Gastrocnemius medialis (tissue), 4 donors: ENCODE results near the gene DDTL. TPM values are rescaled to one million over a fixed set of nuclear protein-coding genes. Genes with fewer than 3 reads are reported as not detected.
"Not testable (repeated sequence)": the region's sequence is repeated elsewhere in the genome, so short reads cannot be mapped to it uniquely, and the experiment has no call there.

Experiments
- ATAC-seq, 2 donors: fragments of 150-250 bp; one replicate each; pipeline ENCODE4 v1.9.1; 2016
- DNase-seq, 2 donors: peaks; one replicate each; pipeline ENCODE4 v3.0.0-alpha.2; 2019
- H3K27ac ChIP-seq, 4 donors: fragments of 200-600 bp; sonication (generic); 1 replicate in 1 of 4; 2 replicates in 3 of 4; pipeline ENCODE4 v1.5.1; 2016 to 2018; ENCODE audit warnings: mild to moderate bottlenecking in 2 of 4, moderate library complexity in 1 of 4
- H3K27me3 ChIP-seq, 3 donors: fragments of 200-600 bp; sonication (generic) in 2 of 3; 1 replicate in 1 of 3; 2 replicates in 2 of 3; pipeline versions ENCODE4 v1.5.1 to v1.6.0; 2016 to 2019; ENCODE audit warnings: mild to moderate bottlenecking in 1 of 3, moderate library complexity in 1 of 3
- H3K36me3 ChIP-seq, 2 donors: fragments of 200-600 bp; sonication (generic) in 1 of 2; one replicate each; pipeline ENCODE4 v1.5.1; 2017 to 2018
- H3K4me1 ChIP-seq, 2 donors: fragments of 200-600 bp; sonication (generic) in 1 of 2; one replicate each; pipeline ENCODE4 v1.5.1; 2016 to 2017; ENCODE audit warnings: mild to moderate bottlenecking in 2 of 2
- H3K4me3 ChIP-seq, 4 donors: fragments of 200-600 bp; sonication (generic) in 3 of 4; 1 replicate in 1 of 4; 2 replicates in 3 of 4; pipeline ENCODE4 v1.5.1; 2016 to 2019; ENCODE audit warnings: mild to moderate bottlenecking in 2 of 4
- H3K9me3 ChIP-seq, 3 donors: fragments of 200-600 bp; sonication (generic) in 2 of 3; 1 replicate in 1 of 3; 2 replicates in 2 of 3; pipeline ENCODE4 v1.5.1; 2016 to 2019
- CTCF ChIP-seq, 5 experiments: fragments of 450-650 bp in 3 of 5; fragments of 200-600 bp in 2 of 5; sonication (generic) in 2 of 5; IDR thresholded peaks in 4 of 5; conservative IDR thresholded peaks in 1 of 5; 1 replicate in 4 of 5; 2 replicates in 1 of 5; pipeline ENCODE4 v1.5.1; 2016 to 2019; ENCODE audit warnings: antibody characterized with exemption in 5 of 5, mild to moderate bottlenecking in 3 of 5, moderate library complexity in 3 of 5
- POLR2A ChIP-seq, 2 donors: fragments of 450-650 bp; IDR thresholded peaks; one replicate each; pipeline ENCODE4 v1.6.1; 2017; ENCODE audit warnings: antibody characterized with exemption in 2 of 2, mild to moderate bottlenecking in 2 of 2, moderate library complexity in 2 of 2
- in situ Hi-C, 4 donors: fragments of 200-750 bp; cut with MboI; loops; one replicate each; pipeline versions ENCODE4 v1.15.0 to v1.8.0; 2017; ENCODE audit warnings: low sequenced_read_pairs in 4 of 4
- intact Hi-C: fragments of 100-400 bp; cut with DNase I; formaldehyde crosslinking; loops from one replicate; pipeline ENCODE4 v1.15.1; 2023; ENCODE audit warnings: low total_unique reads
- total RNA-seq, 4 donors: library from RNA; depleted of rRNA; stranded (reverse); fragments of >200 nt; gene quantifications; one replicate each; pipeline versions ENCODE4 v1.1.0 to v1.2.3, GENCODE V29; 2016

DDTL gene
- total RNA-seq, 4 donors from 2014 or later, result 0.88 to 1.1 TPM; not detected in 2

- H3K27me3 ChIP-seq, result no peaks in the 10 kb centered on the region
- TF ChIP-seq CTCF (IDR thresholded peaks at IDR 0.05 in 4 of 5, conservative IDR thresholded peaks at IDR 0.05 in 1 of 5), result no peak
- TF ChIP-seq POLR2A (IDR thresholded peaks at IDR 0.05), result no peak
- DNase-seq (no peak), ATAC-seq (no peak)
- H3K4me3 ChIP-seq, result no peak overlapping the region
- in situ Hi-C loops (loop anchor here in 1 of 4 donors (5.0 kb wide), 1 partner anchor 69 kb away; the partner anchor contains the start of gene GSTT4), intact Hi-C loops (loop anchor here (5.0 kb wide), 1 partner anchor 69 kb away; the partner anchor contains the start of gene GSTT4)
- no peak overlapping the region for H3K27ac ChIP-seq
- H3K4me1 ChIP-seq, result no peaks in the 10 kb centered on the region
- H3K36me3 ChIP-seq, result no peaks in the 10 kb centered on the region
- H3K9me3 ChIP-seq, result no peaks in the 10 kb centered on the region
Measured at GRCh38 chr22:23938328-23939016, 28.2 kb upstream of the DDTL start.

DNA sequence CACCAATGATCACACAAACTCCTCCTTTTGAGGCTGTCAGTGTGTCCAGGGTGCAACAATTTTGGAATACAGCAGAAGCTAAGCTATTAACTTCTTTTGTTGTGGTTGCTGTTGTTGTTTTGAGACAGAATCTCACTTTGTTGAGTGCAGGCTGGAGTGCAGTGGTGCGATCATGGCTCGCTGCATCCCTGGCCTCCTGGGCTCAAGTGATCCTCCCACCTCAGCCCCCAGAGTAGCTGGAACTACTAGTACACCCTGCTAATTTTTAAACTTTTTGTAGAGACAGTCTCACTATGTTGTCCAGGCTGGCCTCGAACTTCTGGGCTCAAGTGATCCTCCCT lies 27.7 kb upstream of the DDTL start:
- no peak overlapping the region for H3K27ac ChIP-seq
- no peaks in the 10 kb centered on the region for H3K27me3 ChIP-seq
- no peaks in the 10 kb centered on the region for H3K9me3 ChIP-seq
- in situ Hi-C loops, result loop anchor here in 1 of 4 donors (5.0 kb wide), 1 partner anchor 68 kb away; the partner anchor contains the start of gene GSTT4
- DNase-seq (no peak), ATAC-seq (no peak)
- intact Hi-C loops, result loop anchor here (5.0 kb wide), 1 partner anchor 68 kb away; the partner anchor contains the start of gene GSTT4
- TF ChIP-seq CTCF (IDR thresholded peaks at IDR 0.05 in 4 of 5, conservative IDR thresholded peaks at IDR 0.05 in 1 of 5), result no peak
- no peaks in the 10 kb centered on the region for H3K4me1 ChIP-seq
- H3K36me3 ChIP-seq, result no peaks in the 10 kb centered on the region
- H3K4me3 ChIP-seq, result no peak overlapping the region

DNA sequence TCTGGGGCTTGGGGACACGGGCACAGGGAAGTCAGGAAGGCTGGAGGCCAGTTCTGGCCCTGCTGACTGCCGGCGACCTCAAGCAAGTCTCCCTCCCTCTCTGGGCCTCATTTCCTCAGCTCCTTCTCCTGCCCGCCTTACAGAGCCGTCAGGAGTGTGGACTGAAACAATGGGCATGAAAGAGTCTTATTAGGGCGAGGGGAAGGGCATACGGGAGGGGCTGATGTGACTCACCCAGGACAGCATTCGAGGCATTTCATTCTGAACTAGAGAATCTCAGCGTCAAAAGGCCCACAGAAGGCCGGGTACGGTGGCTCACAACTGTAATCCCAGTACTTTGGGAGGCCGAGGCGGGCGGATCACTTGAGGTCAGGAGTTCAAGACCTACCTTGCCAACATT lies 26.5 kb upstream of the DDTL start:
- in situ Hi-C loops, intact Hi-C loops, H3K9me3 ChIP-seq, H3K36me3 ChIP-seq, DNase-seq, H3K27me3 ChIP-seq, H3K4me3 ChIP-seq, H3K4me1 ChIP-seq, H3K27ac ChIP-seq, ATAC-seq: not testable (repeated sequence)

- H3K4me1 ChIP-seq, ATAC-seq, in situ Hi-C loops, H3K27me3 ChIP-seq, DNase-seq, H3K9me3 ChIP-seq, H3K4me3 ChIP-seq, H3K27ac ChIP-seq, H3K36me3 ChIP-seq: not testable (repeated sequence)
- intact Hi-C loops, result loop anchor here (5.0 kb wide), 1 partner anchor 55 kb away; no protein-coding TSS in a partner anchor
Measured at GRCh38 chr22:23947391-23947790, 19.3 kb upstream of the DDTL start.

- in situ Hi-C loops, H3K9me3 ChIP-seq, H3K36me3 ChIP-seq, ATAC-seq, H3K4me1 ChIP-seq, H3K27me3 ChIP-seq, H3K27ac ChIP-seq, DNase-seq, H3K4me3 ChIP-seq: not testable (repeated sequence)
- intact Hi-C loops, result loop anchor here (5.0 kb wide), 1 partner anchor 53 kb away; no protein-coding TSS in a partner anchor
Measured at GRCh38 chr22:23949764-23950163, 16.9 kb upstream of the DDTL start.

DNA sequence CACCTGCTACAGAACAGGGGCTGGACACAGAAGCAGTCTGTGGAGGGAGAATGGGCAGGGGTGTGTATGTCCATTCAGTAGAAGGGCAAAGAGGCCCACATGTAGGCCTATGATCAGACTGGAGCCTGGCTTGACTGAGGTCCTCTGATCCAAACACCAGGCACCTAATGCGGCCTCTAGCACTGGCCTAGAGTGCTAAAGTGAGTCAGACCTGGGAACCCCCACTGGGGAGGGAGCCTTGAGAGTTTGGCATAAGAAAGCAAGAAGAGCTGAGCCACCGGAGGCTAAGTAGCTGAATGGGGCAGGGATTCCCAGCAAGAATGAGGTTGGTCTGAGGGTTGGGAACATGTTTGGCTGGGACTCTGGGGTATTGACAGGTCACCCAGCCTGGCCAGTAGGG lies 15.3 kb upstream of the DDTL start:
- H3K4me3 ChIP-seq, H3K9me3 ChIP-seq, intact Hi-C loops, H3K27ac ChIP-seq, H3K36me3 ChIP-seq, in situ Hi-C loops, H3K27me3 ChIP-seq, ATAC-seq, DNase-seq, H3K4me1 ChIP-seq: not testable (repeated sequence)

DNA sequence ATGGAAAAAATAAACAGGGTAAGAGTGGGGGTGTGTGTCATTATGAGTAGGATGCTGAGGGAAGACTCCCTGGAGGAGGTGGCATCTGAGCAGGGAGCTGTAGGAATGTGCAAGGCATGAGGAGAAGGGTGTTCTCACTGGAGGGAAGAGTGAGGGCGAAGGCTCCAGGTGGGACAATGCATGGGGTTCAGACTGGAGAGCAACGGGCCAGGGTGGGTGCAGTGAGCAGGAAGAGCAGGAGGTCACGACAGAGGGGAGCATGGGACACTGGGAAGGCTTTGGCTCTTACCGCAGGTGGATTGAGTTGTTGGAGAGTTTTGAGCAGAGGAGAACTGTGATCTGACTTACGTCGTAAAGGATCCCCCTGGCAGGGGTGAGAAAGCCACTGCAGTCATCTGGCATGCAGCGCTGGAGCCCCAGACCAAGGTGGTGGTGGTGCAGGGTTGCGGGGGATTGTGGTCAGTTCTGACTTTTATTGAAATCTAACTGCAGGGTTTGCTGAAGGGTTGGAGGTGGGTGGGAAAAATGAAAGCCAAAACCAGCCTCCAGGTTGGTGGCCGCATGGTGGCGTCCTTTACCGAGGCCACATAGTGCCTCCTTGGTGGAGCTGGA lies 13.8 kb upstream of the DDTL start:
- H3K4me3 ChIP-seq, H3K36me3 ChIP-seq, H3K27ac ChIP-seq, ATAC-seq, H3K27me3 ChIP-seq, in situ Hi-C loops, H3K4me1 ChIP-seq, H3K9me3 ChIP-seq, intact Hi-C loops, DNase-seq: not testable (repeated sequence)

GRCh38 chr22:23953485-23953884 lies 13.2 kb upstream of the DDTL start:
- DNase-seq, intact Hi-C loops: not testable (repeated sequence)

GRCh38 chr22:23954193-23954990 lies 12.3 kb upstream of the DDTL start:
- ATAC-seq, H3K27ac ChIP-seq, H3K36me3 ChIP-seq, H3K4me1 ChIP-seq, in situ Hi-C loops, intact Hi-C loops, H3K27me3 ChIP-seq, DNase-seq, H3K4me3 ChIP-seq, H3K9me3 ChIP-seq: not testable (repeated sequence)

More at GRCh38 chr22:23953485-23953884, 13.2 kb upstream of the DDTL start:
- in situ Hi-C loops, H3K36me3 ChIP-seq, H3K27ac ChIP-seq, H3K27me3 ChIP-seq, ATAC-seq, H3K4me3 ChIP-seq, H3K9me3 ChIP-seq, H3K4me1 ChIP-seq: not testable (repeated sequence)
